Liver (tissue), 9 donors: Measurements from ENCODE around the gene TMIGD3. TPM values are rescaled to one million over a fixed set of nuclear protein-coding genes. Genes with fewer than 3 reads are reported as not detected.

Experiments
- DNase-seq: peaks from one replicate; pipeline ENCODE4 v3.0.0-alpha.2; 2017; ENCODE audit warnings: low spot score
- H3K27ac ChIP-seq, 2 donors: one replicate each; pipeline ENCODE4 v1.7.0; 2013; ENCODE audit warnings: inconsistent platforms in 2 of 2, low read length in 2 of 2, control low read depth in 1 of 2, low read depth in 1 of 2, mild to moderate bottlenecking in 1 of 2
- H3K27me3 ChIP-seq, 4 donors: one replicate each; pipeline versions ENCODE4 v1.6.1 to v1.7.0; 2013; ENCODE audit warnings: low read length in 3 of 4, inconsistent platforms in 1 of 4, mild to moderate bottlenecking in 1 of 4, moderate library complexity in 1 of 4; ENCODE audit not compliant: control insufficient read depth in 4 of 4, insufficient read depth in 4 of 4
- H3K36me3 ChIP-seq, 4 donors: one replicate each; pipeline versions ENCODE4 v1.6.1 to v1.7.0; 2013; ENCODE audit warnings: low read length in 3 of 4, mild to moderate bottlenecking in 3 of 4, low read depth in 1 of 4, moderate library complexity in 1 of 4; ENCODE audit not compliant: control insufficient read depth in 4 of 4, insufficient read depth in 3 of 4
- H3K4me1 ChIP-seq, 4 donors: one replicate each; pipeline versions ENCODE4 v1.6.1 to v1.7.0; 2013; ENCODE audit warnings: low read length in 3 of 4, mild to moderate bottlenecking in 3 of 4, moderate library complexity in 1 of 4; ENCODE audit not compliant: control insufficient read depth in 4 of 4, insufficient read depth in 4 of 4
- H3K4me3 ChIP-seq, 3 donors: one replicate each; pipeline versions ENCODE4 v1.6.1 to v1.7.0; 2013; ENCODE audit warnings: low read length in 3 of 3, control low read depth in 1 of 3, low read depth in 1 of 3, mild to moderate bottlenecking in 1 of 3
- H3K9ac ChIP-seq, 2 donors: one replicate each; pipeline ENCODE4 v1.7.0; 2013; ENCODE audit warnings: low read length in 2 of 2, mild to moderate bottlenecking in 2 of 2, moderate library complexity in 2 of 2, control low read depth in 1 of 2, low read depth in 1 of 2
- H3K9me3 ChIP-seq, 4 donors: one replicate each; pipeline versions ENCODE4 v1.6.1 to v1.7.0; 2013; ENCODE audit warnings: low read length in 3 of 4; ENCODE audit not compliant: control insufficient read depth in 4 of 4
- ATF3 ChIP-seq: IDR thresholded peaks from 2 replicates; pipeline ENCODE4 v1.6.1; 2016; ENCODE audit warnings: antibody characterized with exemption
- EGR1 ChIP-seq, 2 donors: IDR thresholded peaks; 2 replicates each; pipeline ENCODE4 v1.6.1; 2016 to 2018; ENCODE audit warnings: antibody characterized with exemption in 2 of 2, low read depth in 2 of 2
- FOXA1 ChIP-seq: IDR thresholded peaks from 2 replicates; pipeline ENCODE4 v1.6.1; 2016; ENCODE audit warnings: antibody characterized with exemption
- FOXA2 ChIP-seq: IDR thresholded peaks from 2 replicates; pipeline ENCODE4 v1.6.1; 2016; ENCODE audit warnings: antibody characterized with exemption
- GABPA ChIP-seq, 2 donors: IDR thresholded peaks in 1 of 2; conservative IDR thresholded peaks in 1 of 2; 2 replicates each; pipeline ENCODE4 v1.6.1; 2016; ENCODE audit warnings: antibody characterized with exemption in 2 of 2, mild to moderate bottlenecking in 1 of 2, moderate library complexity in 1 of 2
- HNF4A ChIP-seq, 2 donors: conservative IDR thresholded peaks; 2 replicates each; pipeline ENCODE4 v1.6.1; 2016; ENCODE audit warnings: antibody characterized with exemption in 2 of 2, mild to moderate bottlenecking in 2 of 2
- HNF4G ChIP-seq: IDR thresholded peaks from 2 replicates; pipeline ENCODE4 v1.6.1; 2016; ENCODE audit warnings: antibody characterized with exemption
- JUND ChIP-seq, 2 donors: IDR thresholded peaks; 2 replicates each; pipeline ENCODE4 v1.6.1; 2016; ENCODE audit warnings: antibody characterized with exemption in 2 of 2
- MAX ChIP-seq: IDR thresholded peaks from 2 replicates; pipeline ENCODE4 v1.6.1; 2016; ENCODE audit warnings: antibody characterized with exemption
- NR2F2 ChIP-seq: IDR thresholded peaks from 2 replicates; pipeline ENCODE4 v1.6.1; 2016; ENCODE audit warnings: antibody characterized with exemption
- RAD21 ChIP-seq, 2 donors: IDR thresholded peaks; 2 replicates each; pipeline ENCODE4 v1.6.1; 2016; ENCODE audit warnings: antibody characterized with exemption in 2 of 2, mild to moderate bottlenecking in 2 of 2
- REST ChIP-seq: IDR thresholded peaks from 2 replicates; pipeline ENCODE4 v1.6.1; 2016; ENCODE audit warnings: antibody characterized with exemption, mild to moderate bottlenecking
- RXRA ChIP-seq, 2 donors: IDR thresholded peaks; 2 replicates each; pipeline ENCODE4 v1.6.1; 2017 to 2018; ENCODE audit warnings: antibody characterized with exemption in 2 of 2, mild to moderate bottlenecking in 1 of 2
- SP1 ChIP-seq: IDR thresholded peaks from 2 replicates; pipeline ENCODE4 v1.6.1; 2018; ENCODE audit warnings: antibody characterized with exemption, mild to moderate bottlenecking
- TAF1 ChIP-seq: conservative IDR thresholded peaks from 2 replicates; pipeline ENCODE4 v1.6.1; 2016; ENCODE audit warnings: antibody characterized with exemption, mild to moderate bottlenecking
- YY1 ChIP-seq: IDR thresholded peaks from 2 replicates; pipeline ENCODE4 v1.6.1; 2016; ENCODE audit warnings: antibody characterized with exemption, mild to moderate bottlenecking
- ZBTB33 ChIP-seq: IDR thresholded peaks from 2 replicates; pipeline ENCODE4 v1.6.1; 2016; ENCODE audit warnings: antibody characterized with exemption
- polyA plus RNA-seq, 2 donors: library from polyadenylated mRNA; stranded (reverse) in 1 of 2; unstranded in 1 of 2; fragments of 200-250 nt in 1 of 2; fragments of >200 nt in 1 of 2; fragmentation: Nextera tagmentation in 1 of 2; extraction: Ambion mirVana in 1 of 2; gene quantifications; one replicate each; pipeline versions ENCODE4 v1.2.1 to v1.2.3, GENCODE V29; 2013 to 2015
- total RNA-seq, 2 donors: library from RNA; depleted of rRNA; stranded (reverse); fragments of >200 nt; gene quantifications; one replicate each; pipeline ENCODE4 v1.2.3, GENCODE V29; 2014
- TF ChIP-seq, protein P1 (sequence below): fragments of 150-350 bp; IDR thresholded peaks from 2 replicates; pipeline ENCODE4 v1.5.1; 2017; ENCODE audit warnings: improper control_type of control experiment, low read depth, low read length; ENCODE audit not compliant: missing input control
- donor health status: healthy.
- donor health status: healthy.
- donor health status: healthy.
- donor health status: healthy.
- donor health status: healthy.

TMIGD3 gene
- total and polyA plus RNA-seq, 4 donors: 2.6 to 5.9 (median 4.6) TPM

DNA sequence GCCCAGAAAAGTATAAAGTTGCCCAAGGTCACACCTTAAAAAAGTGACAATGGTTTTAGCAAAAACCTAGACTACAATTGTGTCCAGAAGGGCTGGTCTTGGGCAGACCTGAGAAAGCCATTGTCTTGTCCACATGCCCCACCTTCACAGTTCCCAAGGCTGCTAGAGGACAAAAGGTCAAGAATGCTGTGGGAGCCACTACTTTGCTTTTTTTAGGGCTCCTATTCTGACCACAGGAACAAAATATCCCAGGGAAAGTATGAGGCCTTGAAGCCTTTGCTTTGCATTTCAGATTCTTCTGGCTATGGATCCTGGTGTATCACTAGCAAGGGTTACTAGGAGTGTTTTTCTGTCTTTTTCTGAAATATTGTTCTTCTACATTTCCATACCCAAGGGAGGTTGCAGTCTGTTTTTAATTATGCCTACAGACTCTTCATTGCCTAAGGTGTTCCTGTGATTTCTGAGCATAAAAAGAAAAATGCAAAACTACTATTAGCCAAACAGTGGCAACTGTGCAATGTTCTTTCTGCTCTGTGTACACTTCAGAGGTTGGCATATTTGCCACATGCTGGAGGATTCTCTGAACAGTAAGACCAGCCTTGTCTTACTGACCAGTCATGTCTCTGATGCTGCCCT, 18.9 kb downstream of the TMIGD3 start:
- Histone ChIP-seq H3K9me3 (no peaks in the 10 kb centered on the region), H3K9ac (no peak overlapping the region), H3K27ac (no peak overlapping the region), H3K36me3 (no peaks in the 10 kb centered on the region), H3K4me3 (no peak overlapping the region), H3K27me3 (no peaks in the 10 kb centered on the region), H3K4me1 (no peaks in the 10 kb centered on the region)
- DNase-seq: no peak
- no peak for TF ChIP-seq REST
- no peak for TF ChIP-seq HNF4A (conservative IDR thresholded peaks at IDR 0.05)
- no peak for TF ChIP-seq GABPA (IDR thresholded peaks at IDR 0.05 in 1 of 2, conservative IDR thresholded peaks at IDR 0.05 in 1 of 2)
- TF ChIP-seq FOXA1: no peak
- no peak for TF ChIP-seq HNF4G
- TF ChIP-seq NR2F2: no peak
- no peak for TF ChIP-seq EGR1 (IDR thresholded peaks at IDR 0.05; ENCODE audit: low read depth in 2 of 2)
- no peak for TF ChIP-seq SP1
- no peak for TF ChIP-seq YY1
- no peak for TF ChIP-seq MAX
- TF ChIP-seq RXRA (IDR thresholded peaks at IDR 0.05): no peak
- no peak for TF ChIP-seq ZBTB33
- TF ChIP-seq, protein P1, sequence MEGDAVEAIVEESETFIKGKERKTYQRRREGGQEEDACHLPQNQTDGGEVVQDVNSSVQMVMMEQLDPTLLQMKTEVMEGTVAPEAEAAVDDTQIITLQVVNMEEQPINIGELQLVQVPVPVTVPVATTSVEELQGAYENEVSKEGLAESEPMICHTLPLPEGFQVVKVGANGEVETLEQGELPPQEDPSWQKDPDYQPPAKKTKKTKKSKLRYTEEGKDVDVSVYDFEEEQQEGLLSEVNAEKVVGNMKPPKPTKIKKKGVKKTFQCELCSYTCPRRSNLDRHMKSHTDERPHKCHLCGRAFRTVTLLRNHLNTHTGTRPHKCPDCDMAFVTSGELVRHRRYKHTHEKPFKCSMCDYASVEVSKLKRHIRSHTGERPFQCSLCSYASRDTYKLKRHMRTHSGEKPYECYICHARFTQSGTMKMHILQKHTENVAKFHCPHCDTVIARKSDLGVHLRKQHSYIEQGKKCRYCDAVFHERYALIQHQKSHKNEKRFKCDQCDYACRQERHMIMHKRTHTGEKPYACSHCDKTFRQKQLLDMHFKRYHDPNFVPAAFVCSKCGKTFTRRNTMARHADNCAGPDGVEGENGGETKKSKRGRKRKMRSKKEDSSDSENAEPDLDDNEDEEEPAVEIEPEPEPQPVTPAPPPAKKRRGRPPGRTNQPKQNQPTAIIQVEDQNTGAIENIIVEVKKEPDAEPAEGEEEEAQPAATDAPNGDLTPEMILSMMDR: no peak
- TF ChIP-seq JUND (IDR thresholded peaks at IDR 0.05): no peak
- TF ChIP-seq ATF3: no peak
- no peak for TF ChIP-seq RAD21 (IDR thresholded peaks at IDR 0.05)
- TF ChIP-seq FOXA2: no peak
- no peak for TF ChIP-seq TAF1
